GM19328 (cell line): ENCODE results near the gene INO80C.

Experiments
- ATAC-seq: cut with Tn5 transposase; IDR thresholded peaks from one replicate; pipeline ENCODE4 v1.9.1; 2021; ENCODE audit warnings: mild to moderate bottlenecking, moderate library complexity; ENCODE audit not compliant: unreplicated experiment

Gene INO80C

DNA sequence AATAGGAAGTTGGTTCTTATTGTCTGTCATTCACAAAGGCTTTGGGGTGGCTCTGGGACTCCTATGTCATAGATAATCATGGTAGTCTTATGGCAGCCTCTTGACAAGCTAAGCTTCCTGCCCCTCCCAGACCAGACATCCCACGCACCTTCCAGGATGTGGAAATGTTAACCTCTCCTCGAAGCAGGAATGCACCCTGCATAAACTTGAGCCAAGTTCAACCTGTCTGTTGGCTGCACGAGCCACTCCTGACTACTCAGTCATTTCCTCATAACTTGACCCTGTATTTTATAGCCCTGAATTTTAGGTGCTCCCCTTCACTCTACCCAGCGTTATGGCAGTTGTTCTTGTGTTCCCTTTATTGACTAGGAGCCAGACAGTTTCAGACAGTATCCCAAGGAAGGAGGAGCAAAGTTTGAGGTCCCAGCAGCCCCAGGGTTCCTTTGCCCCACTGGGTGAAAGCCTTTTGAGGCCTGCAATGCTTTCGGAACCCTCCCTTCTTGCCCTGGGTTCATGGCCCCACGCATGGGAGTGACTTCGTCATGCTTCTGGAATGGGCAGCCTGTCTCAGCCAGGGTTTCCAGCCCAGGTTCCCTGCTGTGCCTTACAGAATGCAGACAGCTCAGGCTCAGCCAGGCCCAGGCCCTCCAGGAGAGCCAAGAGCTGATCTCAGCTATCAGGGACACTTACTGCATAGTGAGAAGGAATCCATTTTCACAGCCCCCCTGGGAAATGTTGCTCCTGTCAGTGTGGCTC is 15.6 kb upstream of the INO80C start:
- ATAC-seq = no peak

DNA sequence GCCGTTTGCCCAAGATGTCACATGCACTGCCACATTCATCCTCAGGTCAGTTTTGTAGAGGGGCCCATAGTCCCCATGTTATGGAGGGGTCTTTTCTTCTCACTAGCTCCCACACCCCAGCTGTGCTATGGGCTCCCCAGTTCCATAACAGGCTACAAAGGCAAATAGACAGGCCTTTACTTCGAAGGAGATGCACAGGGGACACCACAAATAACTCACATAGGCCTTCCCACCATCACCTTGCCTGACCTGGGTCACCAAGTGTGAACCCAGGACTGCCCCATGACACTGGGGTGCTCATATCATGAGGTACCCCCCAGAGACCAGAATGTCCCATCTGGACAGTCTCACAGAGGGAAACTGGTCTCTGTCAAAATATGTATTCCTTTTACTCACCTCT is 15.0 kb upstream of the INO80C start:
- no peak for ATAC-seq

DNA sequence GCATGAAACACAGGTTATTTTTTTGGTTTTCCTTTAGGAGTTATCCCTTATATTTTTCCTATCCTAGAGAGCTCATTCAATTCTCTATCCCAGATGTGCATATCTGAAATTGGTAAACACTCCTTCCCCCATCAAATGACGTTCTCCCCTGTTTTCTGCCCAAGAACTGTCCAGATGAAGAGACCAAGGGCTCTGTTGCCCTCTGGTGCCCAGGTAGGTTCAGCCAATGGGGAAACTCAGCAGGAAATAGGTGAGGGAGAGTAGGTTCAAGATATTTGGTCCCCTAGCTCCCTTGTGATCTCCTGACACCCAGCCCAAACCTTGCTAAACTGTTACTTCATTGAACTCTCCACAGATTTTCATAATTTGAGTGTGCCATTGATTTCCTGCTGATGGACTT is 14.1 kb upstream of the INO80C start:
- peak; percentile 10 for ATAC-seq

DNA sequence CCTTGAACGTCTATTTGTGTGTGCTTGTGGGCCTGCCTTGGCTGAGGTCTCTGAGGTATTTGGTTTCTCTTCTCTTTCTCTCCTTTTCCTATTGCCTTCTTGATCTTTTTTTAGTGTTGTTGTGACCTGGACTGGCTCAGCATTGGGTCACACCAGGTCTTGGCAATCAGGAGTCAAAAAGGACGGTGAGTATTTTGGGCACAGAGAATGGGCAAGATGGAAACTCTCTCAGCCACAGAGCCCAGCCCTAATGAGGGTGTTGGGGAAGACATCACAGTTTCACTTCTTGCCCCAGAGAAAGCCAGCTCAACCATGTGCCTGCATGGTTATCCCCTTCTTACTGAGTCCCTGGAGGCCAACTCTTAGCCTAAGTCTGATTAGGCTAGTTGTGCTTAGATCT is 13.7 kb upstream of the INO80C start:
- ATAC-seq = peak; percentile 83

DNA sequence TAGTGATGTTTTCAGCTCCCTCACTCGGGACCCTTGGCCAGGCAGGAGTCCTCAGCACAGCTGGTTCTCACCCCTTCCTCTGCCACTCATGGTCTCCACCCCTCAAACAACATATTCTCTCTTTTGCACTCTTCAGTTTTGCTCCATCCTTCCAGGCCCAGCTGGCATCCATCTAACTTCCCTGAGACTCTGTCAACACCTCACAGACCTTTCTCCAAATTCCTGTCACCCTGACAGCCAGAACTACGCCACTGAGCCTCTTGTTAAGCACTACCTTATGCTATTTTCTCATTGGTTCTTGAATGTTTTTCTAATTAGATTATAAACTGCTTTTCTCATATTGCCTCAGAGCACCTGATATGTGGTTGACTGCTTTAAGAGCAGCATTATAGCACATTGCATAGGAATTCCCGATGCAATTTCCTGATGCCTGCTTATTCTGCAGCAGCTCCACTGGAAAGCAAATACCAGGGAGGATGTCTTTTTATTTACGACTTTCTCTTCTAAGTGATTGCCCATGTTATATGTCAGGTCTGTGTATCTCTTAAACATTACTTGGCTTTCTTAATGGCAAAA is 12.4 kb upstream of the INO80C start:
- no peak for ATAC-seq

DNA sequence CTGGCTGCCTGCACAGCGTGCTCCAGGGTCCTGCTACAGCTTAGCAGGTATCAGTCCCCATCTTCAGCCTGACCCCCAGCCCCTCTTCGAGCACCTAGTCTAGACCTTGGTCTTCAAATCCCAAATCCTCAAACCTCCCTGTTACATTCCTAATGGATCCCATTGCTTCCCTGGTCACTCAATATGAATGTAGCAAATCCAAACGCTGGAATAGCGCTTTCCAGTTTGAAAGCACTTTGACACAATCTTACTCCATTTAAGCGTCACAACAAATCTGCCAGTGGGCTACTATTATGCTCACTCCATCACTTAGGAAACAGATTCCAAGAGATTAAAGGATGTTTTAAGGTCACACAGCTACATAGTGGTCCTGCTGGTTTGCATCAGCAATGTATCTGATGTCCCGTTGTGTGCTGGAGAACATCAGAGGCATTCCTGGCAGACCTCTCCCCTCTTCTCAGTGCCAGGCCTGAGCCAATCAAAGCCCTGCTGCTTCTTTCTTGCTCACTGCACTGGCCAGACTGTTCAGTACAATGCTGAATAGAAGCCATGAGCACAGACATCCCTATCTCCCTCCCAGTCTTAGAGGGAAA is 11.1 kb upstream of the INO80C start:
- no peak for ATAC-seq

DNA sequence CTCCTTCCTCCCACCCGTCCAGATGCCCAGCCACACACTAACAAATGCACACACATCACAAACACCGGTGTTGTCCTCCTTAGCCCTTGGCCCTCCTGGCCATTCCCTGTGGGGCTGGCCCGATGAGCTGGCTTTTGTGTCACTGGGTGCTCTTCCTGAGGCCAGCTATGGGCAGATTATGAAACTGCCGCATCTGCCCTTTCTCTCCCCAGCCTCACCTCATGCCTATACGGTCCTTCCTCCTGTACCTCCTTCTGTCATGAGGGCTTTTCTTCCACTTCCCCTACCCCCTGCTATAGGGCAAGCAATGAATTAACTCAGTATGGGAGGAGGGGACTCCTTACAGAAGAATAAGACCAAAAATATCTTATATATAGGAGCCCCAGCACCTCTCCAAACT is 10.3 kb upstream of the INO80C start:
- ATAC-seq = no peak

DNA sequence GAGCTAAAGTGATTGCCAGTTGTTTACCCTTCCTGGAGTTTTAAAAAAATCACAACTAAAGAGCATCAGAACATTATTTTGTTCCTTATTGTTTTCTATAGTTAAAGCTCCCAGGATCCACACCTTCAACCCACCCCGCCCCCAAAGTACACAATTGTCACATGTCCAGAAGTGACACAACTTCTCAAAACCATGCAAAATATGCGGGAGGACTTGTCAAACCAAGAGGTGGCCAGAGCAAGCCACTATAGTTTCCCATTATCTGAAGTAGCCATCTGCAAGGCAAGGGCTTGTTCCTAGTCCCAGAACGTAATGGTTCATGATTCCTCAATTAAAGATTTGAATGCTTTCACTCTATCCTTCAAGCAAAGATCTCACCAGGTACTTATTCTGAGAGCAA is 9.9 kb upstream of the INO80C start:
- ATAC-seq = no peak

DNA sequence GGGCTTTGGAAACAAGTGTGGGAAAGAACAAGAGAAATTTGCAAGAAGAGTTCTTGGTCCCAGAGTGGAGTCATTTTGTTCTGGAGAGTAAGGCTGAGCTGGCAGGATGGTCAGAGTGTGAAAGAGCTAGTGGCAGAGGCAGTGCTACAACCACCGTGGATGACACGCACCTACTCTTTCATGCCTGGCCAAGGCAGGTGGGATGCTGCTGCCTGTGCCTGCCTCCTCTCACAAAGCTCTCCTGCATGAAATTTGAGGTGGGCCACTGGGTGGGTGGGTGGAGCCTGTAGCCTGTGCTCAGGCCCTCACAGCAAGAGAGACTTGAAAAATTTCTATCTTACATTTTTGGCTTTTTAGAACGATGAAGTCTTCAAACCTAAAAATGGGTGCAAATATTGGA is 9.4 kb upstream of the INO80C start:
- ATAC-seq = no peak

DNA sequence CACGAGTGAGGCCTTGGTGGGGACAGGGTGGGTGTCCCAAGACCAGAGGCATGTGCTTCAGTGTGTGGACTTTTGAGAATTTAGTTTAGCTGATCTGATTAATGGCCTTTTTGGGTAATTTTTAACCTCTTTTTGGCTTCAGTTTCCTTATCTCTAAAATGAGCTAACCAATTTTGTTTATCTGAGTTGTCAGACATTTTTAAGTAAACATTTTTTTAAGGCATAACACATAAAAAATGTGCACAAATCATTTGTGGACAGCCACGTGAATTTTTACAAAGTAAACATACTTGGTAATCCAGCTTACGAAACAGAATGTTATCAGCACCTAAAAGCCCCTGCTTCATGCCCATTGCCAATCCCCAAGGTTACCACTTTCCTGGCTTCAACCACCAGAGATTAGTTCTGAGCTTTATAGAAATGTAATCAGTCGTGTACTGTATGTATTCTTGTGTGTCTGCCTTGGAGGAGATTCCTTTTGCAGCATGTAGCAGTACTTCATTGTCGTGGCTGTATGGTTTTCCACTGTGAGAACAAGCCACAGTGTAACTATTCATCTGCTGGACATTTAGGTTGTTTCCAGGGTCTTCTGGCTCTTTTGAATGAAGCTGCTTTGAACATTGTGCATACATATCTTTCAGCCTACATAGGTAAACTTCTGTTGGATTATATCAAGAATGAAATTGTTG is 8.4 kb upstream of the INO80C start:
- no peak for ATAC-seq

DNA sequence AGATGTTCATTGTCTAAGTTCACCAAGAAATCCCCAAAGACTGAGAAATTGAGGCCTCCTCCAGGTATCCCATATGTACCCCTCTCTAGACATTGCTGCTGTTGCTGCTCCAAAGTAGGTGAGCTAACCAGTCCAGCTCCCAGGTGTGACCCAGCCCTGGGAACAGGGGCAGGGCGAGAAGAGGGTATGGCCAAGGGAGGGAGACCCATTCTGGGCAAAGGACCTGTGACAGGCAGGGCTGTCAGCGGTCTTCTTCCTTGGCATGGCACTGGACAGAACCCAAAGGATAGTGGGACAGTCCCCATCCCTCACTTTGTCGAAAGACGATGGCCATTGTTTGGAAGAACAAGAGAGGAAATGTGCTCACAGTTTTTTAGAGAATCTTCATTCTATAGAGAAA is 7.2 kb upstream of the INO80C start:
- no peak for ATAC-seq

DNA sequence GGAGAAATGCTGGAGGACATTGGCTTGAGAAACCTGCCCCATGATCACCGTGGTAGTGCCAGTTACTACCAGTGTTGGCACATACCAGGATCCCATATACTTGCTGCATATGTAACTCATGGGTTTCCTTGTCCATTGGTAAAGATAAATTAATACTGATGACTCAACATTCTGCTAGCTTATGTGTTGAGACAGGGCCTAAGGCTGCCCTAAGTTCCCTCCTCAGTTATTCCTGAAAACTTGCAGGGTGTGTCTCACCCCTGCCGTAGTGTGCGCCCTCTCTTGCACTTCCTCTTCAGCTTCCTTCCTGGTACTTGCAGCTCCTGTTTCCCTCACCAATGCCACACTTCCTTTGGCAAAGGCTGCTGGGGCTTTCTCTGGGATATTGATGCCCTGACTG is 4.3 kb upstream of the INO80C start:
- ATAC-seq = no peak

DNA sequence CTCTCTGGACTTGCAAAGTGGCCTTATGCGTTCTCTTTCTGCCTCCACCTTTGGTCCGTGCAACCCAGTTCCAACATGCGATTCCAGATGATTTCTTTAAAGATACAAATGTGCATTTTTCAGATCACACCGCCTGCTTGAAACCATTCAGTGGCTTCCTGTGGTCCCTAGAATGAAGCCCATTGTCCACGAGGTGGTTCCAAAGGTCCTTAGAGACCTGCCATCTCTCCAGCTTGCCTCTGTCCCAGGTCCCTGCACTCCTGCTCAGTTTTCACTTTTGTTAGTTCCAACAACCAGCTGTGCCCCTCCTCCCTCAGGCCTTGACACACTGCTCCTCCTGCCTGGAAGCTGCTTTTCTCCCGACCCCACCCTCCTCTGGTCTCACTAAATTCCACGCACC is 3.6 kb upstream of the INO80C start:
- ATAC-seq = no peak

DNA sequence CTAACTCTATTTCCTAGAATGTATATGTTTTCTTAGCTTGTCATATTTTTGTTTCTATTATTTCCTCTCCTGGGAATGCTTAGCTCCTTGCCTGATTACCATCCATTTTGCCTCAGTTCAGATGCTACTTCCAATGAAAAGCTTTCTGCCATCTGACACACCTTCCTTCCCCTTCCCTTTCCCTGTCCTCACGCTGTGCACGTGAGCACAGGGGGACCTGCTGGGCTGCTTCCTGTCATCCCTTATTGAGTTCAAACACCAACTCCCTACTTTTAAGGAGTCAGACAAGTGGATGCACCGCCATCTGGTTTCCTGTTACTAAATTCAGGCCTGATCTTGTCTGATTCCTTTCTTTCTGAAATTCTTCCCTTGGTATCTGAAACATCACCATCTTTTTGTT is 2.4 kb upstream of the INO80C start:
- no peak for ATAC-seq

DNA sequence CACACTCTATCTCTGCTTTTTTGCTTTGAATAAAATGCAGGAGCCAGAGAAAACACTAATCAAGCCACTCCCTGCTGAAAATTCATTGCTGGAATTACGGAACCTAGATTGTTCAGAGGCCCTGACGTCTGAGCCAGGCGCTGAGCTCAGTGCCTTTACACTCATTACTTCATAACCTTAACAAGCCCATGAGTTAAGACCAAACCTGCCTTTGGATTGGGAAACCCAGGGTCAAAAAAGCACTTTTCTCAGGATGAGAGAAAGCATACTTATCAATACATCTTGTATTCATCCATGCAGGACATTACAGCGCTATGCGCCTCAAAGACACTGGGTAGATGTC is 762 bp downstream of the INO80C start:
- peak; percentile 18 for ATAC-seq

DNA sequence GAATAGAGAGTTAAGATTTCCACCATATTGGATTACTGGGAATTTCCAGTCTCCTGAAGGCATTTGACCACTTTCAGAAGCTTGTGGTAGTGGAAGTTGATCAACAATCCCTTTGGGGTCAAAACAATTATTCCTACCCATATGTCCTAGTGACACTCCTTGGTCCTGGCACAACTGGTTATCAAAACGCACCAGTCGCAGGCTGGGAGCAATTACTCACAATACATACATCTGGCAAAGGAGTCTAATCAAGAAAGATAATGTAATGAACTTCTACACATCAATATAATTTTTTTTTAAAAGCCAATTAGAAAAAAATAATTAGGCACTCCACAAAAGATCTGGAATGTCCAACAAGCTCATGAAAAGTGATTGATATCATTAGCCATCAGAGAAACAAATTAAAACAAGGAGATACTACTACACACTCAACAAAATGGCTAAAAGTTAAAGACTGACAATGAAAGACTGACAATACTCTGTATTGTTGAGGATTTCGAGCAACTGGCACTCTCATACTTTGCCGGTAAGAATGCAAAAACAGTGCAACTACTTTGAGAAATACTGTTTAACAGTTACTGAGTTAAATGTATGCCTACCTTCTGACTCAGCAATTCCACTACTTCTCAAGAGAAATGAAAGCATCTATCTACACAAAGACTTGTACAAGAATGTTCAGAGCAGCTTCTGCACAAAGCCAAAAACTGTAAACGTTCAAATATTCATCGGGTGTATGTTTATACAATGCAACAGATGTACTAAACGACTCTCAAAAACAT is 2.0 kb downstream of the INO80C start:
- no peak for ATAC-seq

DNA sequence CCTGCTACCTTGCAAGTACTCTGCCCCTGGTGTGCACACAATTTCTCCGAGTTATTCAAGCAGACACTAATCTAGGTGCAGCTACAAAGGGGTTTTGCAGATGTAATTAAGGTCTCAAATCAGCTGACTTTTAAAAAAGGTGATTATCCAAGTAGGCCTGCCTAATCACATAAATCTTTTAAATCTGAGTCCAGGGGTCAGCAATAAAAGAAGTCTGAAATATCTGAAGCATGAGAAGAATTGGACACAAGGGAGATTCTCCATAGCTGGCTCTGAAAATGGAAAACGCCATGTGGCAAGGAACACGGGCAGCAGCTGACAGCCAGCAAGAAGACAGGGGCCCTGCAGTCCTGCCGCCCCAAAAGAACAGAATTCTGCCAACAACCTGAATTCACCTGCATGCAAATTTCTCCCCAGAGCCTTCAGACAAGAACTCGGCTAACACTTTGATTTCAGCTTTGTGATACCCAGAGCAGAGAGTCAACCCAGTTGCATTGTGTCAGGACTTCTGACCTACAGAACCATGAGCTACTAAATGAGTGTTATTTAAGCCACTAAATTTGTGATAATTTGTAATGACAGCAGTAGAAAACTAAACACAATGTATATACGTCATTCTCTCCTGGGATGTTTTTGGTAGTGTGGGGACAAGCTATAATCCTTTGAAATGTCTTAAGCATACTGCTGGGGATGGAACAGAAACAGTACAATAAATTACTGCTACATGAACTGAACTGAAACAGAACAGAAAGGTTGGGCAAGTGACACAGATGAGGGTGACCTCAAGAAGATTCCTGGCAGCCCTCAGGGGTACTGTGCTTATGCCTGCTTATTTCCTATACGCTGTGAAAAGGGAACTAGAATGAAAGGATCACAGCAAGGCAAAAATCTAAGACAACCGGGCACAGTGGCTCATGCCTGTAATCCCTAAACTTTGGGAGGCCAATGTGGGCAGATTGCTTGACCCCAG is 3.2 kb downstream of the INO80C start:
- ATAC-seq = no peak

DNA sequence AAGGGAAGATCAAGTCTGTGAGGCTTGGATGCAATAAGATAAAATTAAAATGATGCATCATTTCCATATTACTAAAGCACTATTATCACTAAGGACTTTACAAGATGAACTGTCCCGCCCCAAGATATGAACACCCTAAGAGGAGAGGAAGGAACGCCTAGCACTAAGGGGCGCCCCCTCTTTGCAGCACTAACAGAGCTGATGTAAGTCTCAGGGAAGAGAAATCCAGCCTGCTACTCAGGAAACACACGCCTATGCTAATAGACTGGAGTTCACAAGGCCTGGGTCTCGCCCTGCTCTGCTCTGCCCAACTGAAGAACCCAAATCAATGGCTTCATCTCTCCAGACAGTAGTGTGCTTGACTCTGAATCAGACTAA is 6.1 kb downstream of the INO80C start:
- ATAC-seq = no peak

DNA sequence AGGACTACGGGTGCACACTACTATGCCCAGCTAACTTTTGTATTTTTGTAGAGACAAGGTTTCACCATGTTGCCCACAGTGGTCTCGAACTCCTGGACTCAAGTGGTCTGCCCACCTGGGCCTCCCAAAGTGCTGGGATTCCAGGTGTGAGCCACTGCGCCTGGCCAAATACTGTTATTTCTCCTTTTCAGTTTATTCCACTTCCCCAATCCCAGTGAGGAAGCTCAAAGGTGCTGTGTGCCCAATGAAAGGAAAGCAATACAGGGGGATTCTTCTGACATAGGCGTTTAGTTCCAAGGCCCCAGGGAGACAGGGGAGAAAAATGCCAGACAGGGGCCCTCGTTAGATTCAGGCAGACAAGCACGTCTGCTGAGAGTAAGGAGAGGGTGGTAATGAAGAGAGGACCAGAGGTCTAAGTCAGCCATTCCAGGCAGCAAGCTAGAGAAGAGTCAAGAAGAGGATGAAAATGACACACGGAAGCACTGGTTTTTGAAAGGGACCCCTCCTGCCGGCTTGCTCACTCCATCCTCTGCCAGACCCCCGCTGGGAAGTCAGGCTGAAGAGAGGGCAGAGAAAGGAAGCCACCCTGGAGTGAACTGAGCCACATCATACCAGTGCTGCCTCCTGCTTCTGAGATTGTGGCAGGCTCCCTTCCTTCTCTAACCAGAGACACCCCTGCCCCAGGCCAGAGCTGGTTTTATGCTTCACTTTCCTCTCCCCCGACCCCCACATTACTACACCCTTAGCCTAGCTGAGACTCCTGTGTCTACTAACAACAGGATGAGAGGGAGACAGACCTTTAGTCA is 6.7 kb downstream of the INO80C start:
- ATAC-seq = no peak
